Tibial nerve (tissue), 4 donors: Measurements from ENCODE around the gene AKT1S1.

Experiments
- EP300 ChIP-seq, 2 donors: sonication (generic); formaldehyde crosslinking; IDR thresholded peaks; one replicate each; pipeline ENCODE4 v1.6.1; 2017; ENCODE audit warnings: antibody characterized with exemption in 2 of 2, mild to moderate bottlenecking in 1 of 2
- TF ChIP-seq, protein P1 (sequence below), 5 experiments: fragments of 200-600 bp in 3 of 5; fragments of 450-650 bp in 2 of 5; sonication (generic) in 3 of 5; IDR thresholded peaks; one replicate each; pipeline ENCODE4 v1.5.1; 2016 to 2019; ENCODE audit warnings: antibody characterized with exemption in 5 of 5, mild to moderate bottlenecking in 3 of 5, moderate library complexity in 2 of 5

GRCh38 chr19:49837009-49837310 is 40.2 kb downstream of the AKT1S1 start:
- TF ChIP-seq, protein P1, sequence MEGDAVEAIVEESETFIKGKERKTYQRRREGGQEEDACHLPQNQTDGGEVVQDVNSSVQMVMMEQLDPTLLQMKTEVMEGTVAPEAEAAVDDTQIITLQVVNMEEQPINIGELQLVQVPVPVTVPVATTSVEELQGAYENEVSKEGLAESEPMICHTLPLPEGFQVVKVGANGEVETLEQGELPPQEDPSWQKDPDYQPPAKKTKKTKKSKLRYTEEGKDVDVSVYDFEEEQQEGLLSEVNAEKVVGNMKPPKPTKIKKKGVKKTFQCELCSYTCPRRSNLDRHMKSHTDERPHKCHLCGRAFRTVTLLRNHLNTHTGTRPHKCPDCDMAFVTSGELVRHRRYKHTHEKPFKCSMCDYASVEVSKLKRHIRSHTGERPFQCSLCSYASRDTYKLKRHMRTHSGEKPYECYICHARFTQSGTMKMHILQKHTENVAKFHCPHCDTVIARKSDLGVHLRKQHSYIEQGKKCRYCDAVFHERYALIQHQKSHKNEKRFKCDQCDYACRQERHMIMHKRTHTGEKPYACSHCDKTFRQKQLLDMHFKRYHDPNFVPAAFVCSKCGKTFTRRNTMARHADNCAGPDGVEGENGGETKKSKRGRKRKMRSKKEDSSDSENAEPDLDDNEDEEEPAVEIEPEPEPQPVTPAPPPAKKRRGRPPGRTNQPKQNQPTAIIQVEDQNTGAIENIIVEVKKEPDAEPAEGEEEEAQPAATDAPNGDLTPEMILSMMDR (IDR thresholded peaks at IDR 0.05), result no peak
- no peak for TF ChIP-seq EP300 (IDR thresholded peaks at IDR 0.05)
